ENCODE measurements around the gene ACAD8. TPM values are rescaled to one million over a fixed set of nuclear protein-coding genes. Genes with fewer than 3 reads are reported as not detected.

The ACAD8 gene
- total and polyA plus RNA-seq, 2 of the 8 experiments (the other 6 are each of a cell fraction or from before 2014, with no cell fraction given) = 45.8 to 52.7 TPM

GRCh38 chr11:134246100-134246499 is 7.3 kb upstream of the ACAD8 start (continued):
- no peak for TF ChIP-seq SIN3A (conservative IDR thresholded peaks at IDR 0.05 in 1 of 2, IDR thresholded peaks at IDR 0.05 in 1 of 2; ENCODE audit: low read depth in 1 of 2, low read length in 2 of 2)

Data from H1 (cell line).